Stimulated activated memory B cell treated with anti-CD40 and anti-IgM and Interleukin-4, amounts not matched to agents 10 μg/mL and 1 μg/mL and 100 μg/mL, for 72 hours (primary cell): ENCODE results near the gene ALDH7A1.
A peak's percentile ranks its signal among the peaks of the same experiment; 100 is the strongest.

Source experiments
- ATAC-seq: fragments of 150-1000 bp; cut with Tn5 transposase; 2 replicates; pipeline ENCODE4 v1.10.0; 2021
- H3K27ac Mint-ChIP-seq: one replicate; pipeline ENCODE4 v1.8.0; 2022; ENCODE audit warnings: mild to moderate bottlenecking, mixed read lengths
- H3K27me3 Mint-ChIP-seq: one replicate; pipeline ENCODE4 v1.8.0; 2022; ENCODE audit warnings: mixed read lengths
- H3K36me3 Mint-ChIP-seq: one replicate; pipeline ENCODE4 v1.8.0; 2022; ENCODE audit warnings: mixed read lengths
- H3K4me1 Mint-ChIP-seq: one replicate; pipeline ENCODE4 v1.8.0; 2022; ENCODE audit warnings: mixed read lengths
- H3K4me3 Mint-ChIP-seq: one replicate; pipeline ENCODE4 v1.8.0; 2022; ENCODE audit warnings: mild to moderate bottlenecking, moderate library complexity, mixed read lengths
- H3K9me3 Mint-ChIP-seq: one replicate; pipeline ENCODE4 v1.8.0; 2022; ENCODE audit warnings: mixed read lengths

The ALDH7A1 gene

GRCh38 chr5:126512451-126512850 is 82.6 kb downstream of the ALDH7A1 start:
- ATAC-seq: no peak
- no peaks in the 10 kb centered on the region for H3K36me3 Mint-ChIP-seq
- no peak overlapping the region for H3K4me3 Mint-ChIP-seq
- H3K27me3 Mint-ChIP-seq: no peaks in the 10 kb centered on the region
- H3K4me1 Mint-ChIP-seq: peaks cover 7% of the 10 kb centered on the region
- H3K27ac Mint-ChIP-seq: no peak overlapping the region
- H3K9me3 Mint-ChIP-seq: no peaks in the 10 kb centered on the region

- no peaks in the 10 kb centered on the region for H3K9me3 Mint-ChIP-seq
- no peak for ATAC-seq
- no peaks in the 10 kb centered on the region for H3K27me3 Mint-ChIP-seq
- H3K4me3 Mint-ChIP-seq: no peak overlapping the region
- no peak overlapping the region for H3K27ac Mint-ChIP-seq
- peaks cover 7% of the 10 kb centered on the region for H3K4me1 Mint-ChIP-seq
- H3K36me3 Mint-ChIP-seq: no peaks in the 10 kb centered on the region
Observed at GRCh38 chr5:126511961-126512360, 83.1 kb downstream of the ALDH7A1 start.

- H3K4me3 Mint-ChIP-seq: no peak overlapping the region
- H3K27ac Mint-ChIP-seq: no peak overlapping the region
- no peak for ATAC-seq
- no peaks in the 10 kb centered on the region for H3K9me3 Mint-ChIP-seq
- no peaks in the 10 kb centered on the region for H3K27me3 Mint-ChIP-seq
- H3K4me1 Mint-ChIP-seq: peaks cover 7% of the 10 kb centered on the region
- H3K36me3 Mint-ChIP-seq: no peaks in the 10 kb centered on the region
Observed at GRCh38 chr5:126509339-126509738, 85.7 kb downstream of the ALDH7A1 start.

- Mint-ChIP-seq H3K27ac (no peak overlapping the region), H3K4me1 (peaks cover 7% of the 10 kb centered on the region), H3K36me3 (no peaks in the 10 kb centered on the region), H3K27me3 (no peaks in the 10 kb centered on the region), H3K9me3 (no peaks in the 10 kb centered on the region), H3K4me3 (no peak overlapping the region)
- no peak for ATAC-seq
Observed at GRCh38 chr5:126508962-126509279, 86.1 kb downstream of the ALDH7A1 start.

- Mint-ChIP-seq H3K36me3 (no peaks in the 10 kb centered on the region), H3K9me3 (no peaks in the 10 kb centered on the region), H3K4me3 (no peak overlapping the region), H3K27ac (no peak overlapping the region), H3K27me3 (no peaks in the 10 kb centered on the region), H3K4me1 (peaks cover 7% of the 10 kb centered on the region)
- no peak for ATAC-seq
Observed at GRCh38 chr5:126508251-126508961, 86.6 kb downstream of the ALDH7A1 start.

GRCh38 chr5:126506079-126506478 is 88.9 kb downstream of the ALDH7A1 start:
- no peaks in the 10 kb centered on the region for H3K9me3 Mint-ChIP-seq
- no peak overlapping the region for H3K27ac Mint-ChIP-seq
- ATAC-seq: no peak
- no peaks in the 10 kb centered on the region for H3K27me3 Mint-ChIP-seq
- no peak overlapping the region for H3K4me3 Mint-ChIP-seq
- peaks cover 7% of the 10 kb centered on the region for H3K4me1 Mint-ChIP-seq
- H3K36me3 Mint-ChIP-seq: no peaks in the 10 kb centered on the region

GRCh38 chr5:126503602-126504104 is 91.4 kb downstream of the ALDH7A1 start:
- ATAC-seq: no peak
- H3K4me3 Mint-ChIP-seq: no peak overlapping the region
- H3K4me1 Mint-ChIP-seq: peaks cover 1% of the 10 kb centered on the region
- no peaks in the 10 kb centered on the region for H3K9me3 Mint-ChIP-seq
- no peaks in the 10 kb centered on the region for H3K36me3 Mint-ChIP-seq
- H3K27ac Mint-ChIP-seq: no peak overlapping the region
- no peaks in the 10 kb centered on the region for H3K27me3 Mint-ChIP-seq

- Mint-ChIP-seq H3K9me3 (no peaks in the 10 kb centered on the region), H3K4me1 (no peaks in the 10 kb centered on the region), H3K27ac (no peak overlapping the region)
Observed at GRCh38 chr5:126501448-126501847, 93.6 kb downstream of the ALDH7A1 start.

GRCh38 chr5:126499853-126500342 is 95.1 kb downstream of the ALDH7A1 start:
- no peaks in the 10 kb centered on the region for H3K4me1 Mint-ChIP-seq
- no peaks in the 10 kb centered on the region for H3K27me3 Mint-ChIP-seq
- H3K4me3 Mint-ChIP-seq: no peak overlapping the region
- H3K36me3 Mint-ChIP-seq: no peaks in the 10 kb centered on the region
- peak overlapping the region; percentile 5 for H3K27ac Mint-ChIP-seq
- no peak for ATAC-seq
- H3K9me3 Mint-ChIP-seq: no peaks in the 10 kb centered on the region

More at GRCh38 chr5:126501448-126501847, 93.6 kb downstream of the ALDH7A1 start:
- Mint-ChIP-seq H3K27me3 (no peaks in the 10 kb centered on the region), H3K4me3 (no peak overlapping the region), H3K36me3 (no peaks in the 10 kb centered on the region)
- no peak for ATAC-seq

- no peaks in the 10 kb centered on the region for H3K27me3 Mint-ChIP-seq
- no peak for ATAC-seq
- H3K27ac Mint-ChIP-seq: peak overlapping the region; percentile 5
- H3K4me3 Mint-ChIP-seq: no peak overlapping the region
- no peaks in the 10 kb centered on the region for H3K36me3 Mint-ChIP-seq
- H3K9me3 Mint-ChIP-seq: no peaks in the 10 kb centered on the region
- H3K4me1 Mint-ChIP-seq: no peaks in the 10 kb centered on the region
Observed at GRCh38 chr5:126499278-126499677, 95.7 kb downstream of the ALDH7A1 start.

- Mint-ChIP-seq H3K4me3 (no peak overlapping the region), H3K27me3 (no peaks in the 10 kb centered on the region), H3K36me3 (no peaks in the 10 kb centered on the region), H3K9me3 (no peaks in the 10 kb centered on the region), H3K27ac (no peak overlapping the region), H3K4me1 (no peaks in the 10 kb centered on the region)
- ATAC-seq: peak; percentile 39
Observed at GRCh38 chr5:126497506-126497905, 97.5 kb downstream of the ALDH7A1 start.

- H3K27me3 Mint-ChIP-seq: no peaks in the 10 kb centered on the region
- no peak overlapping the region for H3K27ac Mint-ChIP-seq
- H3K9me3 Mint-ChIP-seq: no peaks in the 10 kb centered on the region
- ATAC-seq: no peak
- H3K4me3 Mint-ChIP-seq: no peak overlapping the region
- no peaks in the 10 kb centered on the region for H3K4me1 Mint-ChIP-seq
- peaks cover 7% of the 10 kb centered on the region for H3K36me3 Mint-ChIP-seq
Observed at GRCh38 chr5:126494393-126494792, 100.6 kb downstream of the ALDH7A1 start.

GRCh38 chr5:126492939-126493338 is 102.1 kb downstream of the ALDH7A1 start:
- H3K4me3 Mint-ChIP-seq: no peak overlapping the region
- H3K27me3 Mint-ChIP-seq: no peaks in the 10 kb centered on the region
- no peaks in the 10 kb centered on the region for H3K9me3 Mint-ChIP-seq
- no peaks in the 10 kb centered on the region for H3K4me1 Mint-ChIP-seq
- no peak for ATAC-seq
- no peak overlapping the region for H3K27ac Mint-ChIP-seq
- H3K36me3 Mint-ChIP-seq: peaks cover 7% of the 10 kb centered on the region

GRCh38 chr5:126490167-126490940 is 104.7 kb downstream of the ALDH7A1 start:
- no peaks in the 10 kb centered on the region for H3K4me1 Mint-ChIP-seq
- peaks cover 26% of the 10 kb centered on the region for H3K36me3 Mint-ChIP-seq
- H3K4me3 Mint-ChIP-seq: no peak overlapping the region
- H3K27me3 Mint-ChIP-seq: no peaks in the 10 kb centered on the region
- H3K9me3 Mint-ChIP-seq: no peaks in the 10 kb centered on the region
- ATAC-seq: no peak
- H3K27ac Mint-ChIP-seq: no peak overlapping the region

GRCh38 chr5:126488443-126489065 is 106.5 kb downstream of the ALDH7A1 start:
- Mint-ChIP-seq H3K27ac (no peak overlapping the region), H3K4me3 (no peak overlapping the region), H3K4me1 (no peaks in the 10 kb centered on the region), H3K9me3 (no peaks in the 10 kb centered on the region), H3K36me3 (peaks cover 33% of the 10 kb centered on the region), H3K27me3 (no peaks in the 10 kb centered on the region)
- ATAC-seq: no peak
